Subcutaneous abdominal adipose tissue (tissue), 5 donors: ENCODE measurements around the gene CDADC1.
"Not testable (repeated sequence)": the region's sequence is repeated elsewhere in the genome, so short reads cannot be mapped to it uniquely, and the experiment has no call there.

Experiments
- H3K27ac ChIP-seq: one replicate; pipeline ENCODE4 v1.7.0; 2013; ENCODE audit warnings: low read depth, mild to moderate bottlenecking, inconsistent platforms, low read length, moderate library complexity
- H3K27me3 ChIP-seq, 5 donors: one replicate each; pipeline ENCODE4 v1.7.0; 2013; ENCODE audit warnings: low read length in 5 of 5, inconsistent platforms in 1 of 5; ENCODE audit not compliant: control insufficient read depth in 5 of 5, insufficient read depth in 4 of 5
- H3K36me3 ChIP-seq, 5 donors: one replicate each; pipeline ENCODE4 v1.7.0; 2013; ENCODE audit warnings: low read length in 5 of 5; ENCODE audit not compliant: control insufficient read depth in 5 of 5, insufficient read depth in 5 of 5
- H3K4me1 ChIP-seq, 5 donors: one replicate each; pipeline ENCODE4 v1.7.0; 2013; ENCODE audit warnings: low read length in 5 of 5, mild to moderate bottlenecking in 3 of 5, moderate library complexity in 1 of 5; ENCODE audit not compliant: control insufficient read depth in 5 of 5, insufficient read depth in 5 of 5
- H3K4me3 ChIP-seq, 5 donors: one replicate each; pipeline ENCODE4 v1.7.0; 2013; ENCODE audit warnings: low read length in 5 of 5, low read depth in 1 of 5
- H3K9ac ChIP-seq, 5 donors: one replicate each; pipeline ENCODE4 v1.7.0; 2013; ENCODE audit warnings: low read length in 5 of 5, mild to moderate bottlenecking in 4 of 5, moderate library complexity in 3 of 5
- H3K9me3 ChIP-seq, 5 donors: one replicate each; pipeline ENCODE4 v1.7.0; 2013; ENCODE audit warnings: low read length in 5 of 5; ENCODE audit not compliant: control insufficient read depth in 5 of 5
- donor health status: healthy.
- donor health status: healthy.
- donor health status: healthy.
- donor health status: healthy.
- donor health status: healthy.

The CDADC1 gene

GRCh38 chr13:49320975-49321374 is 73.2 kb downstream of the CDADC1 start:
- Histone ChIP-seq H3K27me3 (no peaks in the 10 kb centered on the region), H3K4me1 (peaks cover 0 to 14% (median 3%) of the 10 kb centered on the region in 5 donors), H3K27ac (no peak overlapping the region), H3K4me3 (no peak overlapping the region), H3K36me3 (peaks cover 0 to 8% (median 6%) of the 10 kb centered on the region in 5 donors), H3K9ac (no peak overlapping the region), H3K9me3 (no peaks in the 10 kb centered on the region)

GRCh38 chr13:49322702-49323101 is 75.0 kb downstream of the CDADC1 start:
- Histone ChIP-seq H3K4me3 (no peak overlapping the region), H3K27me3 (no peaks in the 10 kb centered on the region), H3K4me1 (peaks cover 0 to 15% (median 3%) of the 10 kb centered on the region in 5 donors), H3K9ac (no peak overlapping the region), H3K9me3 (no peaks in the 10 kb centered on the region), H3K36me3 (peaks cover 0 to 8% (median 6%) of the 10 kb centered on the region in 5 donors), H3K27ac (no peak overlapping the region)

- Histone ChIP-seq H3K4me1 (peaks cover 0 to 15% (median 3%) of the 10 kb centered on the region in 5 donors), H3K27me3 (no peaks in the 10 kb centered on the region), H3K9ac (no peak overlapping the region), H3K27ac (no peak overlapping the region), H3K36me3 (peaks cover 0 to 8% (median 6%) of the 10 kb centered on the region in 5 donors), H3K9me3 (no peaks in the 10 kb centered on the region), H3K4me3 (no peak overlapping the region)
These were observed 75.6 kb downstream of the CDADC1 start for GRCh38 chr13:49323344-49323743.

- H3K4me1 ChIP-seq: peaks cover 0 to 4% (median 0%) of the 10 kb centered on the region in 5 donors
- H3K4me3 ChIP-seq: no peak overlapping the region
- no peaks in the 10 kb centered on the region for H3K9me3 ChIP-seq
- peaks cover 0 to 11% (median 8%) of the 10 kb centered on the region in 5 donors for H3K36me3 ChIP-seq
- H3K27me3 ChIP-seq: no peaks in the 10 kb centered on the region
- no peak overlapping the region for H3K9ac ChIP-seq
- no peak overlapping the region for H3K27ac ChIP-seq
These were observed 78.6 kb downstream of the CDADC1 start for GRCh38 chr13:49326222-49326917.

GRCh38 chr13:49327145-49327544 is 79.4 kb downstream of the CDADC1 start:
- not testable (repeated sequence) for H3K4me3 ChIP-seq, H3K27me3 ChIP-seq, H3K4me1 ChIP-seq, H3K9me3 ChIP-seq, H3K27ac ChIP-seq, H3K9ac ChIP-seq
- H3K36me3 ChIP-seq: peaks cover 0 to 15% (median 8%) of the 10 kb centered on the region in 5 donors

- H3K4me3 ChIP-seq: no peak overlapping the region
- no peaks in the 10 kb centered on the region for H3K27me3 ChIP-seq
- no peaks in the 10 kb centered on the region for H3K9me3 ChIP-seq
- H3K27ac ChIP-seq: no peak overlapping the region
- peaks cover 0 to 4% (median 0%) of the 10 kb centered on the region in 5 donors for H3K4me1 ChIP-seq
- H3K9ac ChIP-seq: no peak overlapping the region
- H3K36me3 ChIP-seq: peaks cover 0 to 10% (median 3%) of the 10 kb centered on the region in 5 donors
These were observed 82.3 kb downstream of the CDADC1 start for GRCh38 chr13:49329831-49330545.

GRCh38 chr13:49330546-49330864 is 82.8 kb downstream of the CDADC1 start:
- Histone ChIP-seq H3K9ac (no peak overlapping the region), H3K36me3 (peaks cover 0 to 10% (median 3%) of the 10 kb centered on the region in 5 donors), H3K9me3 (no peaks in the 10 kb centered on the region), H3K27me3 (no peaks in the 10 kb centered on the region), H3K27ac (no peak overlapping the region), H3K4me3 (no peak overlapping the region), H3K4me1 (peaks cover 0 to 4% (median 0%) of the 10 kb centered on the region in 5 donors)

- no peaks in the 10 kb centered on the region for H3K9me3 ChIP-seq
- H3K36me3 ChIP-seq: peaks cover 0 to 16% (median 7%) of the 10 kb centered on the region in 5 donors
- no peak overlapping the region for H3K27ac ChIP-seq
- no peak overlapping the region for H3K9ac ChIP-seq
- H3K4me3 ChIP-seq: no peak overlapping the region
- H3K27me3 ChIP-seq: no peaks in the 10 kb centered on the region
- no peaks in the 10 kb centered on the region for H3K4me1 ChIP-seq
These were observed 88.9 kb downstream of the CDADC1 start for GRCh38 chr13:49336655-49337054.

- Histone ChIP-seq H3K36me3 (peaks cover 3 to 19% (median 7%) of the 10 kb centered on the region in 5 donors), H3K4me3 (no peak overlapping the region), H3K9me3 (no peaks in the 10 kb centered on the region), H3K4me1 (no peaks in the 10 kb centered on the region), H3K27me3 (no peaks in the 10 kb centered on the region), H3K9ac (no peak overlapping the region), H3K27ac (no peak overlapping the region)
These were observed 92.4 kb downstream of the CDADC1 start for GRCh38 chr13:49340161-49340560.

GRCh38 chr13:49341517-49341916 is 93.8 kb downstream of the CDADC1 start:
- H3K9me3 ChIP-seq: no peaks in the 10 kb centered on the region
- no peaks in the 10 kb centered on the region for H3K4me1 ChIP-seq
- H3K9ac ChIP-seq: no peak overlapping the region
- H3K36me3 ChIP-seq: peaks cover 3 to 17% (median 7%) of the 10 kb centered on the region in 5 donors
- H3K4me3 ChIP-seq: no peak overlapping the region
- H3K27me3 ChIP-seq: no peaks in the 10 kb centered on the region
- no peak overlapping the region for H3K27ac ChIP-seq
